Caco-2 (cell line): ENCODE measurements around the gene TRIM17. TPM values are rescaled to one million over a fixed set of nuclear protein-coding genes. Genes with fewer than 3 reads are reported as not detected.

ENCODE experiments used
- BruUV-seq: library from RNA; stranded (reverse); fragments of 400-500 nt; replicated peaks from 2 replicates; lab custom pipeline; 2021; lab: Mats Ljungman, UMichigan
- CTCF ChIA-PET: fragments of 300-600 bp; sonication (Branson Sonifier 250); formaldehyde crosslinking; loops from one replicate; lab custom pipeline; 2022; ENCODE audit warnings: antibody characterized with exemption; lab: Charles Lee
- POLR2A ChIA-PET: fragments of 300-600 bp; sonication (Branson Sonifier 250); formaldehyde crosslinking; loops from one replicate; lab custom pipeline; 2022; ENCODE audit warnings: antibody characterized with exemption; lab: Charles Lee
- DNase-seq, 2 experiments: peaks; one replicate each; pipeline versions ENCODE4 v3.0.0 to v3.0.0-alpha.2; 2020 to 2022
- H3K27me3 ChIP-seq: replicated peaks from 2 replicates; pipeline ENCODE4 v1.6.0; 2011; ENCODE audit warnings: low read length; ENCODE audit not compliant: control insufficient read depth, insufficient read depth
- H3K36me3 ChIP-seq: 2 replicates; pipeline ENCODE4 v1.5.1; 2011; ENCODE audit warnings: low read length; ENCODE audit not compliant: control insufficient read depth, insufficient read depth
- H3K4me1 ChIP-seq: fragments of 250-450 bp; sonication (Bioruptor Pico); 2 replicates; pipeline ENCODE4 v1.5.1; 2020; ENCODE audit warnings: mild to moderate bottlenecking
- H3K4me3 ChIP-seq: 2 replicates; pipeline ENCODE4 v1.5.1; 2011; ENCODE audit warnings: low read depth, mild to moderate bottlenecking, control low read depth, low read length
- H3K9me3 ChIP-seq: fragments of 250-450 bp; sonication (Bioruptor Pico); 2 replicates; pipeline ENCODE4 v1.5.1; 2020; ENCODE audit warnings: mild to moderate bottlenecking, moderate library complexity
- H3K27ac Mint-ChIP-seq: one replicate; pipeline ENCODE4 v1.8.0; 2022; ENCODE audit warnings: mixed read lengths; ENCODE audit not compliant: unreplicated experiment
- H3K27me3 Mint-ChIP-seq: one replicate; pipeline ENCODE4 v1.8.0; 2022; ENCODE audit warnings: mixed read lengths; ENCODE audit not compliant: insufficient read depth, unreplicated experiment
- H3K36me3 Mint-ChIP-seq: one replicate; pipeline ENCODE4 v1.8.0; 2022; ENCODE audit warnings: mild to moderate bottlenecking, mixed read lengths; ENCODE audit not compliant: insufficient read depth, unreplicated experiment
- H3K4me1 Mint-ChIP-seq: one replicate; pipeline ENCODE4 v1.8.0; 2022; ENCODE audit warnings: low read depth, mixed read lengths; ENCODE audit not compliant: unreplicated experiment
- H3K4me3 Mint-ChIP-seq: one replicate; pipeline ENCODE4 v1.8.0; 2022; ENCODE audit warnings: mild to moderate bottlenecking, moderate library complexity, mixed read lengths; ENCODE audit not compliant: unreplicated experiment
- H3K9me3 Mint-ChIP-seq: one replicate; pipeline ENCODE4 v1.8.0; 2022; ENCODE audit warnings: mixed read lengths; ENCODE audit not compliant: unreplicated experiment
- CTCF ChIP-seq, 2 experiments: fragments of 200-600 bp in 1 of 2; IDR thresholded peaks; 1 replicate in 1 of 2; 2 replicates in 1 of 2; pipeline versions ENCODE4 v1.5.1 to v1.8.0; 2011 to 2022; ENCODE audit warnings: antibody characterized with exemption in 1 of 2, control low read depth in 1 of 2, inconsistent platforms in 1 of 2, low read depth in 1 of 2, low read length in 1 of 2, mild to moderate bottlenecking in 1 of 2, moderate library complexity in 1 of 2; ENCODE audit not compliant: insufficient read depth in 1 of 2, severe bottlenecking in 1 of 2, unreplicated experiment in 1 of 2
- intact Hi-C: fragments of 100-400 bp; cut with micrococcal nuclease; formaldehyde crosslinking; loops from one replicate; pipeline ENCODE4 v1.10.0; 2022; ENCODE audit not compliant: unreplicated experiment
- total RNA-seq: library from RNA; stranded (reverse); gene quantifications from 2 replicates; pipeline ENCODE4 v1.2.3, GENCODE V29; 2022

The TRIM17 gene
- total RNA-seq, 1 experiment from 2014 or later = 4.0 TPM

GRCh38 chr1:228423404-228424053 is 6.9 kb upstream of the TRIM17 start:
- no peak for TF ChIP-seq CTCF (IDR thresholded peaks at IDR 0.05; ENCODE audit: insufficient read depth in 1 of 2, low read depth in 1 of 2, low read length in 1 of 2, severe bottlenecking in 1 of 2, unreplicated experiment in 1 of 2)
- Histone ChIP-seq H3K36me3 (no peaks in the 10 kb centered on the region), H3K9me3 (0 out of 2 replicates have a peak, but pooled peaks cover 5% of the 10 kb centered on the region), H3K27me3 (no peaks in the 10 kb centered on the region), H3K4me3 (no peak overlapping the region), H3K4me1 (peaks cover 14% of the 10 kb centered on the region)
- intact Hi-C loops = no loop called here
- peaks cover 13% of the 10 kb centered on the region for H3K9me3 Mint-ChIP-seq
- peaks cover 4% of the 10 kb centered on the region for H3K36me3 Mint-ChIP-seq
- H3K27me3 Mint-ChIP-seq = no peaks in the 10 kb centered on the region
- POLR2A ChIA-PET = interaction anchor here (1.2 kb wide), 1 partner anchor 10 kb away, joined by 3 read pairs; no protein-coding TSS in a partner anchor
- H3K4me3 Mint-ChIP-seq = no peak overlapping the region
- peaks cover 23% of the 10 kb centered on the region for H3K4me1 Mint-ChIP-seq
- no peak overlapping the region for H3K27ac Mint-ChIP-seq
- CTCF ChIA-PET = no interaction called here
- BruUV-seq = no TSS peak
- DNase-seq = no peak

GRCh38 chr1:228420968-228421826 is 4.5 kb upstream of the TRIM17 start:
- Mint-ChIP-seq H3K27ac (no peak overlapping the region), H3K4me1 (peaks cover 33% of the 10 kb centered on the region), H3K9me3 (peaks cover 13% of the 10 kb centered on the region), H3K36me3 (peaks cover 11% of the 10 kb centered on the region), H3K27me3 (no peaks in the 10 kb centered on the region), H3K4me3 (no peak overlapping the region)
- Histone ChIP-seq H3K4me3 (no peak overlapping the region), H3K27me3 (no peaks in the 10 kb centered on the region), H3K4me1 (peaks cover 24% of the 10 kb centered on the region), H3K9me3 (0 out of 2 replicates have a peak, but pooled peaks cover 5% of the 10 kb centered on the region), H3K36me3 (no peaks in the 10 kb centered on the region)
- ChIA-PET POLR2A (interaction anchor here (1.9 kb wide), 1 partner anchor 15 kb away, joined by 4 read pairs; the partner anchor contains the start of gene TRIM11), CTCF (no interaction called here)
- no peak for DNase-seq
- no TSS peak for BruUV-seq
- TF ChIP-seq CTCF (IDR thresholded peaks at IDR 0.05; ENCODE audit: insufficient read depth in 1 of 2, low read depth in 1 of 2, low read length in 1 of 2, severe bottlenecking in 1 of 2, unreplicated experiment in 1 of 2) = no peak
- intact Hi-C loops = no loop called here

GRCh38 chr1:228417483-228418203 is 982 bp upstream of the TRIM17 start:
- ChIA-PET POLR2A (no interaction called here), CTCF (no interaction called here)
- peak overlapping the region; percentile 81 for H3K27ac Mint-ChIP-seq
- intact Hi-C loops = loop anchor here (2.0 kb wide), 1 partner anchor 15 kb away; no protein-coding TSS in a partner anchor
- H3K36me3 Mint-ChIP-seq = peaks cover 22% of the 10 kb centered on the region
- H3K4me1 ChIP-seq = peaks cover 24% of the 10 kb centered on the region
- BruUV-seq = no TSS peak
- H3K27me3 Mint-ChIP-seq = no peaks in the 10 kb centered on the region
- no peak overlapping the region for H3K4me3 Mint-ChIP-seq
- DNase-seq = peak in 1 of 2 experiments; percentile 30
- peaks cover 13% of the 10 kb centered on the region for H3K9me3 Mint-ChIP-seq
- no peak for TF ChIP-seq CTCF (IDR thresholded peaks at IDR 0.05; ENCODE audit: insufficient read depth in 1 of 2, low read depth in 1 of 2, low read length in 1 of 2, severe bottlenecking in 1 of 2, unreplicated experiment in 1 of 2)
- no peaks in the 10 kb centered on the region for H3K27me3 ChIP-seq
- no peaks in the 10 kb centered on the region for H3K36me3 ChIP-seq
- H3K4me3 ChIP-seq = no peak overlapping the region
- 0 out of 2 replicates have a peak, but pooled peaks cover 5% of the 10 kb centered on the region for H3K9me3 ChIP-seq
- peaks cover 33% of the 10 kb centered on the region for H3K4me1 Mint-ChIP-seq
